Natural killer cell (primary cell): ENCODE results near the gene PRKAG1. TPM values are rescaled to one million over a fixed set of nuclear protein-coding genes. Genes with fewer than 3 reads are reported as not detected.
A peak's percentile ranks its signal among the peaks of the same experiment; 100 is the strongest.

Source experiments
- ATAC-seq, 3 donors: fragments of 150-1000 bp in 2 of 3; fragments of 200-7000 bp in 1 of 3; cut with Tn5 transposase; 1 replicate in 1 of 3; 2 replicates in 2 of 3; pipeline ENCODE4 v1.10.0; 2021; ENCODE audit warnings: mild to moderate bottlenecking in 2 of 3, moderate library complexity in 2 of 3
- DNase-seq, 2 donors: peaks; one replicate each; pipeline versions ENCODE4 v3.0.0 to v3.0.0-alpha.2; 2013 to 2021; ENCODE audit warnings: mixed read lengths in 1 of 2
- H3K27ac ChIP-seq: one replicate; pipeline ENCODE4 v1.5.1; 2013; ENCODE audit warnings: mild to moderate bottlenecking, low read length
- H3K27me3 ChIP-seq: one replicate; pipeline ENCODE4 v1.6.1; 2013; ENCODE audit warnings: low read length; ENCODE audit not compliant: control insufficient read depth, insufficient read depth
- H3K36me3 ChIP-seq: one replicate; pipeline ENCODE4 v1.6.1; 2013; ENCODE audit warnings: low read length; ENCODE audit not compliant: control insufficient read depth, insufficient read depth
- H3K4me1 ChIP-seq: one replicate; pipeline ENCODE4 v1.6.1; 2013; ENCODE audit warnings: low read length; ENCODE audit not compliant: control insufficient read depth, insufficient read depth
- H3K4me3 ChIP-seq: one replicate; pipeline ENCODE4 v1.5.1; 2013; ENCODE audit warnings: low read length
- H3K9me3 ChIP-seq: one replicate; pipeline ENCODE4 v1.6.1; 2013; ENCODE audit warnings: low read length; ENCODE audit not compliant: control insufficient read depth, insufficient read depth
- H3K27ac Mint-ChIP-seq, 2 donors: one replicate each; pipeline ENCODE4 v1.8.0; 2022; ENCODE audit warnings: mild to moderate bottlenecking in 2 of 2, mixed read lengths in 2 of 2, moderate library complexity in 1 of 2
- H3K27me3 Mint-ChIP-seq, 2 donors: one replicate each; pipeline ENCODE4 v1.8.0; 2022; ENCODE audit warnings: low read depth in 2 of 2, mixed read lengths in 2 of 2
- H3K36me3 Mint-ChIP-seq: one replicate; pipeline ENCODE4 v1.8.0; 2022; ENCODE audit warnings: mixed read lengths
- H3K4me1 Mint-ChIP-seq, 2 donors: one replicate each; pipeline ENCODE4 v1.8.0; 2022; ENCODE audit warnings: mixed read lengths in 2 of 2
- H3K4me3 Mint-ChIP-seq: one replicate; pipeline ENCODE4 v1.8.0; 2022; ENCODE audit warnings: mild to moderate bottlenecking, moderate library complexity, mixed read lengths
- H3K9me3 Mint-ChIP-seq, 2 donors: one replicate each; pipeline ENCODE4 v1.8.0; 2022; ENCODE audit warnings: mixed read lengths in 2 of 2
- WGBS: methylation state at CpG from one replicate; pipeline ENCODE4 v1.1.7; 2013; ENCODE audit warnings: missing lambda C conversion rate; ENCODE audit not compliant: insufficient coverage; 5-methylcytosine and 5-hydroxymethylcytosine counted together
- intact Hi-C: fragments of 100-400 bp; cut with micrococcal nuclease; formaldehyde crosslinking; loops from one replicate; pipeline ENCODE4 v1.14.2; 2022
- total RNA-seq, 4 donors: library from RNA; stranded (reverse); fragments of 120-200 nt in 1 of 4; gene quantifications; one replicate each; pipeline versions ENCODE4 v1.2.3 to v1.2.4, GENCODE V29; 2013 to 2022
- TF ChIP-seq, protein P1 (sequence below): fragments of 200-600 bp; IDR thresholded peaks from one replicate; pipeline ENCODE4 v1.8.0; 2022; ENCODE audit warnings: antibody characterized with exemption

Gene PRKAG1
- total RNA-seq, 3 donors from 2014 or later (not counting 1 experiment from before 2014, with no cell fraction given), result 76.4 to 100 (median 81.1) TPM

DNA sequence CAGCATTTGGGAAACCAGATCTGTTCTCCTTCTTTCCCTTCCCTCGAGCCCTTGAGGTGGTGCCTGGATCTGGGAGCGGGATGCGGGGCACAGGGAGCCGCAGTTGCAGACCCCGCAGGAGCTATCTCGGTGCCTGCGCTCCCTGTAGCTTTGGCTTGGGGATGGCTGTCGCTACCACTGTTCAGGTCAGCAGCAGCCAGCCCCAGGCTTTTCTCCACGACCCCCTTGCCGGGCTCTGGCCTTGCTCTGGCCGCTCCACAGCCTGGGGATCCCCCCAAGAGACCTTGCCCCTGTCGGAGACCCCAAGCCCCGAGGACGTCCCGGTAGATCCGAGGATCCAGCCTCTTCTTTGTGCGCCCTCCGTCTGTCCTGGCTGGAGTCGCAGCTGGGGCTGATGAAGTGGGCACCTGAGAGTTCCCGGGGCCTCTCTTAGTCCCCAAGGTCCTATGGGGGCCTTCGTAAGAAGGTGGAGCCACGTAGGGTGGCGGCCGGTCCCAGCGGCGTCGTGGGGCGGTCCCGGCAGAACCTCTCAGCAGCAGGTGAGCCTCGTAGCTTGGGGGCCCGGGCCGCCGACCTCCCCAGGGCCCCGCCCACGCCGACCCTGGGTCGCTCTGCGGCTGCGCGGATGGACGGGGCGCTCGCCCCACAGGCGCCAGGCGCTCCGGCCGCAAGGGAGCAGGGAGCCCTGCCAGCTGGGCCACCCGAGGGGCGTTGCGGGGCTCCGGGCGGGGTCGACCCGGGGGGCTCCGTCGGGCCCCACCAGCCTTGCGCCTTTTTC lies 20.7 kb downstream of the PRKAG1 start:
- TF ChIP-seq, protein P1, sequence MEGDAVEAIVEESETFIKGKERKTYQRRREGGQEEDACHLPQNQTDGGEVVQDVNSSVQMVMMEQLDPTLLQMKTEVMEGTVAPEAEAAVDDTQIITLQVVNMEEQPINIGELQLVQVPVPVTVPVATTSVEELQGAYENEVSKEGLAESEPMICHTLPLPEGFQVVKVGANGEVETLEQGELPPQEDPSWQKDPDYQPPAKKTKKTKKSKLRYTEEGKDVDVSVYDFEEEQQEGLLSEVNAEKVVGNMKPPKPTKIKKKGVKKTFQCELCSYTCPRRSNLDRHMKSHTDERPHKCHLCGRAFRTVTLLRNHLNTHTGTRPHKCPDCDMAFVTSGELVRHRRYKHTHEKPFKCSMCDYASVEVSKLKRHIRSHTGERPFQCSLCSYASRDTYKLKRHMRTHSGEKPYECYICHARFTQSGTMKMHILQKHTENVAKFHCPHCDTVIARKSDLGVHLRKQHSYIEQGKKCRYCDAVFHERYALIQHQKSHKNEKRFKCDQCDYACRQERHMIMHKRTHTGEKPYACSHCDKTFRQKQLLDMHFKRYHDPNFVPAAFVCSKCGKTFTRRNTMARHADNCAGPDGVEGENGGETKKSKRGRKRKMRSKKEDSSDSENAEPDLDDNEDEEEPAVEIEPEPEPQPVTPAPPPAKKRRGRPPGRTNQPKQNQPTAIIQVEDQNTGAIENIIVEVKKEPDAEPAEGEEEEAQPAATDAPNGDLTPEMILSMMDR, result no peak
- ATAC-seq, result peak in 1 of 3 donors; percentile 21
- WGBS, result 3% methylated on average over 57 of the region's 57 CpGs
- intact Hi-C loops, result loop anchor here (2.0 to 5.0 kb wide), 3 partner anchors 21 to 66 kb away; partner anchors contain the start of gene PRKAG1
- Mint-ChIP-seq H3K9me3 (no peaks in the 10 kb centered on the region), H3K4me1 (peaks cover 29 to 51% of the 10 kb centered on the region in 2 donors), H3K36me3 (peaks cover 10% of the 10 kb centered on the region), H3K27ac (peak overlapping the region in 1 of 2 donors; percentile 86), H3K4me3 (peak overlapping the region; percentile 77), H3K27me3 (peaks cover 35 to 67% of the 10 kb centered on the region in 2 donors)
- DNase-seq, result peak in 1 of 2 donors; percentile 52
- H3K27ac ChIP-seq, result no peak overlapping the region
- H3K9me3 ChIP-seq, result no peaks in the 10 kb centered on the region
- peaks cover 14% of the 10 kb centered on the region for H3K36me3 ChIP-seq
- H3K4me3 ChIP-seq, result peak overlapping the region; percentile 7
- H3K27me3 ChIP-seq, result peaks cover 49% of the 10 kb centered on the region
- peaks cover 47% of the 10 kb centered on the region for H3K4me1 ChIP-seq

- Mint-ChIP-seq H3K4me3 (peak overlapping the region; percentile 77), H3K9me3 (no peaks in the 10 kb centered on the region), H3K27ac (peak overlapping the region; percentile 21 to 86), H3K36me3 (peaks cover 1% of the 10 kb centered on the region), H3K4me1 (peaks cover 29 to 51% of the 10 kb centered on the region in 2 donors), H3K27me3 (peaks cover 35 to 61% of the 10 kb centered on the region in 2 donors)
- TF ChIP-seq, protein P1, result peak; percentile 58
- H3K9me3 ChIP-seq, result no peaks in the 10 kb centered on the region
- H3K4me1 ChIP-seq, result peaks cover 47% of the 10 kb centered on the region
- 4% methylated on average over 69 of the region's 71 CpGs for WGBS
- H3K27me3 ChIP-seq, result peaks cover 51% of the 10 kb centered on the region
- H3K27ac ChIP-seq, result no peak overlapping the region
- DNase-seq (peak; percentile 60 to 83), ATAC-seq (peak; percentile 74 to 84 (median 78))
- H3K4me3 ChIP-seq, result peak overlapping the region; percentile 23
- intact Hi-C loops, result loop anchor here (2.0 to 5.0 kb wide), 3 partner anchors 22 to 65 kb away; partner anchors contain the start of gene PRKAG1
- peaks cover 6% of the 10 kb centered on the region for H3K36me3 ChIP-seq
Measured at GRCh38 chr12:48996794-48997718, 21.5 kb downstream of the PRKAG1 start.

- no peaks in the 10 kb centered on the region for H3K9me3 Mint-ChIP-seq
- H3K4me1 Mint-ChIP-seq, result peaks cover 28 to 42% of the 10 kb centered on the region in 2 donors
- peak overlapping the region; percentile 62 to 65 for H3K27ac Mint-ChIP-seq
- intact Hi-C loops, result loop anchor here (5.0 kb wide), 2 partner anchors 47 to 63 kb away; no protein-coding TSS in a partner anchor
- no peaks in the 10 kb centered on the region for H3K36me3 Mint-ChIP-seq
- Histone ChIP-seq H3K9me3 (no peaks in the 10 kb centered on the region), H3K27me3 (peaks cover 41% of the 10 kb centered on the region), H3K36me3 (no peaks in the 10 kb centered on the region), H3K27ac (no peak overlapping the region), H3K4me3 (no peak overlapping the region), H3K4me1 (peaks cover 45% of the 10 kb centered on the region)
- peak overlapping the region; percentile 79 for H3K4me3 Mint-ChIP-seq
- ATAC-seq, result peak; percentile 37 to 48 (median 44)
- TF ChIP-seq, protein P1, result peak; percentile 76
- DNase-seq, result peak; percentile 53 to 71
- peaks cover 23 to 60% of the 10 kb centered on the region in 2 donors for H3K27me3 Mint-ChIP-seq
- WGBS, result 5% methylated on average over 27 of the region's 32 CpGs
Measured at GRCh38 chr12:48995086-48995879, 23.3 kb downstream of the PRKAG1 start.
